GM12873 (cell line): ENCODE measurements around the gene ZBTB18.

Source experiments
- CTCF ChIP-seq: IDR thresholded peaks from 2 replicates; pipeline ENCODE4 v1.5.1; 2012; ENCODE audit warnings: low read depth, mild to moderate bottlenecking, moderate library complexity, low read length, control low read depth; ENCODE audit not compliant: insufficient read depth; ENCODE audit errors: missing control alignments

ZBTB18 gene

GRCh38 chr1:244094880-244095528 is 43.9 kb downstream of the ZBTB18 start:
- TF ChIP-seq CTCF, result no peak

- TF ChIP-seq CTCF, result no peak
Measured at GRCh38 chr1:244095529-244095911, 44.4 kb downstream of the ZBTB18 start.

- TF ChIP-seq CTCF, result no peak
Measured at GRCh38 chr1:244096066-244096610, 45.1 kb downstream of the ZBTB18 start.

GRCh38 chr1:244096691-244097090 is 45.6 kb downstream of the ZBTB18 start:
- no peak for TF ChIP-seq CTCF

GRCh38 chr1:244097523-244098405 is 46.7 kb downstream of the ZBTB18 start:
- no peak for TF ChIP-seq CTCF

GRCh38 chr1:244099258-244099930 is 48.3 kb downstream of the ZBTB18 start:
- TF ChIP-seq CTCF, result no peak

GRCh38 chr1:244100276-244100675 is 49.2 kb downstream of the ZBTB18 start:
- no peak for TF ChIP-seq CTCF
